ENCODE measurements around the gene MAP3K19. TPM values are rescaled to one million over a fixed set of nuclear protein-coding genes. Genes with fewer than 3 reads are reported as not detected.

Gene MAP3K19, protein sequence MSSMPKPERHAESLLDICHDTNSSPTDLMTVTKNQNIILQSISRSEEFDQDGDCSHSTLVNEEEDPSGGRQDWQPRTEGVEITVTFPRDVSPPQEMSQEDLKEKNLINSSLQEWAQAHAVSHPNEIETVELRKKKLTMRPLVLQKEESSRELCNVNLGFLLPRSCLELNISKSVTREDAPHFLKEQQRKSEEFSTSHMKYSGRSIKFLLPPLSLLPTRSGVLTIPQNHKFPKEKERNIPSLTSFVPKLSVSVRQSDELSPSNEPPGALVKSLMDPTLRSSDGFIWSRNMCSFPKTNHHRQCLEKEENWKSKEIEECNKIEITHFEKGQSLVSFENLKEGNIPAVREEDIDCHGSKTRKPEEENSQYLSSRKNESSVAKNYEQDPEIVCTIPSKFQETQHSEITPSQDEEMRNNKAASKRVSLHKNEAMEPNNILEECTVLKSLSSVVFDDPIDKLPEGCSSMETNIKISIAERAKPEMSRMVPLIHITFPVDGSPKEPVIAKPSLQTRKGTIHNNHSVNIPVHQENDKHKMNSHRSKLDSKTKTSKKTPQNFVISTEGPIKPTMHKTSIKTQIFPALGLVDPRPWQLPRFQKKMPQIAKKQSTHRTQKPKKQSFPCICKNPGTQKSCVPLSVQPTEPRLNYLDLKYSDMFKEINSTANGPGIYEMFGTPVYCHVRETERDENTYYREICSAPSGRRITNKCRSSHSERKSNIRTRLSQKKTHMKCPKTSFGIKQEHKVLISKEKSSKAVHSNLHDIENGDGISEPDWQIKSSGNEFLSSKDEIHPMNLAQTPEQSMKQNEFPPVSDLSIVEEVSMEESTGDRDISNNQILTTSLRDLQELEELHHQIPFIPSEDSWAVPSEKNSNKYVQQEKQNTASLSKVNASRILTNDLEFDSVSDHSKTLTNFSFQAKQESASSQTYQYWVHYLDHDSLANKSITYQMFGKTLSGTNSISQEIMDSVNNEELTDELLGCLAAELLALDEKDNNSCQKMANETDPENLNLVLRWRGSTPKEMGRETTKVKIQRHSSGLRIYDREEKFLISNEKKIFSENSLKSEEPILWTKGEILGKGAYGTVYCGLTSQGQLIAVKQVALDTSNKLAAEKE (N-terminal part only)
- not detected for total RNA-seq (2021; ENCODE audit: unreplicated experiment)
- not detected for polyA plus RNA-seq (2012; ENCODE audit: insufficient read length)
- not detected for Bru-seq, nascent RNA
- BruChase-seq, experiment 1, labeled RNA remaining after a 2-hour chase, result percentile 0 among the genes with signal in this experiment
- BruChase-seq, experiment 2, labeled RNA remaining after a 6-hour chase, result percentile 3 among the genes with signal in this experiment
- long read RNA-seq, result 0 reads

DNA sequence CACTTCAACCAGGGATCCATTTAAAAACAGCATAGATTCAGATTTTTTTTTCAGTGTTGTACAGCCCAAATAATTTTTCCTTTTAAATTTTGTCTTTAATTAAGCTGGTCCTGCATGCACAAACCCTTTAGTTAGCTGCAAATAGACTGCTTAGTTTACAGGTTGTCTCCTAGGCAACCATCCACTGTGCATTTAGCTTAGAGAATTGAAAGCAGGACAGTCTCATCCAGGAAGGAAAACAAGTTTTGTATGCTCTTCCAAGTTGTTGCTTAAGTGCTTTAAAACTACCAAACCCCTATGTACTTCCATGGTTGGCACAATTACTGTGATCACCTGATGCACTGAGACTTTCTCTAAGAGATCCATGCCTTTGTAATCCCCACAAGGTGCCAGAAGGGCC, at the start of gene MAP3K19:
MAP3K19 (minus strand) TSS at position 148 of the 400 bp plus-strand sequence. CDS start 22,800 bp downstream, outside the sequence.
- TF ChIP-seq, protein P1, sequence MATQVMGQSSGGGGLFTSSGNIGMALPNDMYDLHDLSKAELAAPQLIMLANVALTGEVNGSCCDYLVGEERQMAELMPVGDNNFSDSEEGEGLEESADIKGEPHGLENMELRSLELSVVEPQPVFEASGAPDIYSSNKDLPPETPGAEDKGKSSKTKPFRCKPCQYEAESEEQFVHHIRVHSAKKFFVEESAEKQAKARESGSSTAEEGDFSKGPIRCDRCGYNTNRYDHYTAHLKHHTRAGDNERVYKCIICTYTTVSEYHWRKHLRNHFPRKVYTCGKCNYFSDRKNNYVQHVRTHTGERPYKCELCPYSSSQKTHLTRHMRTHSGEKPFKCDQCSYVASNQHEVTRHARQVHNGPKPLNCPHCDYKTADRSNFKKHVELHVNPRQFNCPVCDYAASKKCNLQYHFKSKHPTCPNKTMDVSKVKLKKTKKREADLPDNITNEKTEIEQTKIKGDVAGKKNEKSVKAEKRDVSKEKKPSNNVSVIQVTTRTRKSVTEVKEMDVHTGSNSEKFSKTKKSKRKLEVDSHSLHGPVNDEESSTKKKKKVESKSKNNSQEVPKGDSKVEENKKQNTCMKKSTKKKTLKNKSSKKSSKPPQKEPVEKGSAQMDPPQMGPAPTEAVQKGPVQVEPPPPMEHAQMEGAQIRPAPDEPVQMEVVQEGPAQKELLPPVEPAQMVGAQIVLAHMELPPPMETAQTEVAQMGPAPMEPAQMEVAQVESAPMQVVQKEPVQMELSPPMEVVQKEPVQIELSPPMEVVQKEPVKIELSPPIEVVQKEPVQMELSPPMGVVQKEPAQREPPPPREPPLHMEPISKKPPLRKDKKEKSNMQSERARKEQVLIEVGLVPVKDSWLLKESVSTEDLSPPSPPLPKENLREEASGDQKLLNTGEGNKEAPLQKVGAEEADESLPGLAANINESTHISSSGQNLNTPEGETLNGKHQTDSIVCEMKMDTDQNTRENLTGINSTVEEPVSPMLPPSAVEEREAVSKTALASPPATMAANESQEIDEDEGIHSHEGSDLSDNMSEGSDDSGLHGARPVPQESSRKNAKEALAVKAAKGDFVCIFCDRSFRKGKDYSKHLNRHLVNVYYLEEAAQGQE (IDR thresholded peaks at IDR 0.05; ENCODE audit: insufficient read depth in 1 of 2, low read depth in 2 of 2, low read length in 1 of 2), result no peak
- TF ChIP-seq, protein P2, sequence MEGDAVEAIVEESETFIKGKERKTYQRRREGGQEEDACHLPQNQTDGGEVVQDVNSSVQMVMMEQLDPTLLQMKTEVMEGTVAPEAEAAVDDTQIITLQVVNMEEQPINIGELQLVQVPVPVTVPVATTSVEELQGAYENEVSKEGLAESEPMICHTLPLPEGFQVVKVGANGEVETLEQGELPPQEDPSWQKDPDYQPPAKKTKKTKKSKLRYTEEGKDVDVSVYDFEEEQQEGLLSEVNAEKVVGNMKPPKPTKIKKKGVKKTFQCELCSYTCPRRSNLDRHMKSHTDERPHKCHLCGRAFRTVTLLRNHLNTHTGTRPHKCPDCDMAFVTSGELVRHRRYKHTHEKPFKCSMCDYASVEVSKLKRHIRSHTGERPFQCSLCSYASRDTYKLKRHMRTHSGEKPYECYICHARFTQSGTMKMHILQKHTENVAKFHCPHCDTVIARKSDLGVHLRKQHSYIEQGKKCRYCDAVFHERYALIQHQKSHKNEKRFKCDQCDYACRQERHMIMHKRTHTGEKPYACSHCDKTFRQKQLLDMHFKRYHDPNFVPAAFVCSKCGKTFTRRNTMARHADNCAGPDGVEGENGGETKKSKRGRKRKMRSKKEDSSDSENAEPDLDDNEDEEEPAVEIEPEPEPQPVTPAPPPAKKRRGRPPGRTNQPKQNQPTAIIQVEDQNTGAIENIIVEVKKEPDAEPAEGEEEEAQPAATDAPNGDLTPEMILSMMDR (IDR thresholded peaks at IDR 0.05), result no peak
- TF ChIP-seq SIN3A (IDR thresholded peaks at IDR 0.05; ENCODE audit: borderline replicate concordance, insufficient read depth, low read depth, low read length), result no peak
- TF ChIP-seq POLR2AphosphoS5 (IDR thresholded peaks at IDR 0.05; ENCODE audit: low read depth, low read length), result no peak
- no peak for TF ChIP-seq TCF7L2 (IDR thresholded peaks at IDR 0.05; ENCODE audit: low read depth, low read length)
- Histone ChIP-seq H3K27me3 (ENCODE audit: control insufficient read depth, insufficient read depth, low read length) (peaks cover 10% of the 10 kb centered on the region; the same call in 1 of the 2 replicates), H3K36me3 (ENCODE audit: control insufficient read depth, insufficient read depth, low read length) (peaks cover under 1% of the 10 kb centered on the region; the same call in 1 of the 2 replicates), H3K4me3 (ENCODE audit: low read depth in 2 of 2, low read length in 2 of 2) (no peak within 1 kb of the TSS), H3K9me3 (ENCODE audit: control insufficient read depth, insufficient read depth, low read depth, low read length) (no peaks in the 10 kb centered on the region), H3K27ac (ENCODE audit: low read length) (no peak within 1 kb of the TSS), H3K4me1 (ENCODE audit: control insufficient read depth, insufficient read depth, low read length) (peaks cover 3% of the 10 kb centered on the region)
- POLR2A ChIA-PET, result no interaction called here
- ATAC-seq, result no peak
- in situ Hi-C loops (cut with HindIII; ENCODE audit: low pct_unique_long_range_greater_than_20kb, low sequenced_read_pairs) (no loop called here), intact Hi-C loops (cut with micrococcal nuclease; ENCODE audit: unreplicated experiment) (no loop called here)
- DNase-seq (ENCODE audit: low read depth, low spot score), result no peak
- CTCF ChIA-PET, result no interaction called here
- BruUV-seq (replicated peaks), result no TSS peak

DNA sequence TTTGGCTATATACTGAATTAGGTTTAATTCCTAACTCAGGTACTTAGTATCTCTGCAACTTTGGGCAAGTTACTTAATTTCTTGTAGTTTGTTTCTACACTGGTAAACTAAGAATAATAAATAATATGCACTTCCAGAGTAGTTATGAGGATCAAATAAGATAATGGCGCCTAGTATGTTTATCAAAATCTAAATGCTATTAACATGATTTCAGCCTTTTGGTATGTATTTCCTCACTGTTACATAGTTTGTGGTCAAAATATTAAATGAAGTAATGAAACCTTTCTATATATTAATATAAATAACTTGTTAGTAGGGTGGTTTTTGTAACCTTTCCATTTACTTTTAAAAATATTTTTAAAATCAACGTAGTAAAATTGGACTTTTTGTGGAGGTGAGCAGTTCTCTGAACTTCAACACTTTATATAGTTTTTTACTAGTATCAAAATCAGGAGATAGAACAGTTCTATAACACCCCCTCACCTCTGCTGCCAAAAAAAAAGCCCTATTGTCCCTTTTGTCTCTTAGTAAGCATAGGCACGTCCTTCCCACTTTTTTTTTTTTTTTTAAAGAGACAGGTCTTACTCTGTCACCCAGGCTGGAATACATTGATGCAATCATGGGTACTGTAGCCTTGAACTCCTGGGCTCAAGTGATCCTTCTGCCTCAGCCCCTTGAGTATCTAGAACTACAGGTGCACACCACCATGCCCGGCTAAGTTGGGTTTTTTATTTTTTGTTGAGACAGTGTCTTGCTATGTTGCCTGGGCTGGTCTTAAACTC, 49.6 kb upstream of the MAP3K19 start:
- Histone ChIP-seq H3K4me1 (ENCODE audit: control insufficient read depth, insufficient read depth, low read length) (no peaks in the 10 kb centered on the region), H3K4me3 (ENCODE audit: low read depth in 2 of 2, low read length in 2 of 2) (no peak overlapping the region), H3K36me3 (ENCODE audit: control insufficient read depth, insufficient read depth, low read length) (peaks cover 6% of the 10 kb centered on the region; the same call in 1 of the 2 replicates), H3K27me3 (ENCODE audit: control insufficient read depth, insufficient read depth, low read length) (no peaks in the 10 kb centered on the region), H3K9me3 (ENCODE audit: control insufficient read depth, insufficient read depth, low read depth, low read length) (no peaks in the 10 kb centered on the region), H3K27ac (ENCODE audit: low read length) (no peak overlapping the region)
- ATAC-seq (no peak), DNase-seq (ENCODE audit: low read depth, low spot score) (no peak)
- POLR2A ChIA-PET, result no interaction called here
- TF ChIP-seq, protein P2 (IDR thresholded peaks at IDR 0.05), result no peak
- TF ChIP-seq, protein P1 (IDR thresholded peaks at IDR 0.05; ENCODE audit: insufficient read depth in 1 of 2, low read depth in 2 of 2, low read length in 1 of 2), result no peak
- no peak for TF ChIP-seq POLR2AphosphoS5 (IDR thresholded peaks at IDR 0.05; ENCODE audit: low read depth, low read length)
- TF ChIP-seq TCF7L2 (IDR thresholded peaks at IDR 0.05; ENCODE audit: low read depth, low read length), result no peak
- TF ChIP-seq SIN3A (IDR thresholded peaks at IDR 0.05; ENCODE audit: borderline replicate concordance, insufficient read depth, low read depth, low read length), result no peak
- CTCF ChIA-PET, result no interaction called here
- no TSS peak for BruUV-seq (replicated peaks)
- in situ Hi-C loops (cut with HindIII; ENCODE audit: low pct_unique_long_range_greater_than_20kb, low sequenced_read_pairs), result no loop called here
- intact Hi-C loops (cut with micrococcal nuclease; ENCODE audit: unreplicated experiment), result no loop called here

Measured in Panc1 (cell line).